GM12878 (cell line): ENCODE measurements around the gene GAMT. TPM values are rescaled to one million over a fixed set of nuclear protein-coding genes. Genes with fewer than 3 reads are reported as not detected.

ENCODE experiments used
- ATAC-seq: fragments of 200-7000 bp; cut with Tn5 transposase; 3 replicates; pipeline ENCODE4 v1.9.1; 2020; ENCODE audit warnings: mild to moderate bottlenecking, moderate library complexity
- BruUV-seq: library from RNA; stranded (reverse); fragments of 400-500 nt; replicated peaks from 2 replicates; lab custom pipeline; 2021; lab: Mats Ljungman, UMichigan
- CTCF ChIA-PET: fragments of 300-600 bp; sonication (Branson Sonifier 250); formaldehyde crosslinking; extraction: SDS; loops from one replicate; lab custom pipeline; 2021; ENCODE audit warnings: inconsistent platforms; lab: Yijun Ruan, JAX
- POLR2A ChIA-PET: fragments of 350-600 bp; formaldehyde crosslinking; extraction: SDS; loops from one replicate; lab custom pipeline; 2021; ENCODE audit warnings: inconsistent platforms; lab: Charles Lee
- RAD21 ChIA-PET: fragments of 300-600 bp; sonication (Branson Sonifier 250); formaldehyde crosslinking; loops from one replicate; lab custom pipeline; 2023; ENCODE audit warnings: antibody characterized with exemption; ENCODE audit not compliant: unreplicated experiment; lab: Charles Lee
- SMC1A ChIA-PET: fragments of 300-600 bp; sonication (Branson Sonifier 250); formaldehyde crosslinking; loops from one replicate; lab custom pipeline; 2023; ENCODE audit not compliant: unreplicated experiment, uncharacterized antibody; lab: Charles Lee
- DNase-seq: peaks from one replicate; pipeline ENCODE4 v3.0.0-alpha.2; 2011; ENCODE audit warnings: low read depth, low spot score
- FAIRE-seq: peaks from 3 replicates; lab custom pipeline; 2011; peaks lifted over from hg19 to GRCh38; lab: Jason Lieb, UNC
- H2AFZ ChIP-seq: 2 replicates; pipeline ENCODE4 v1.6.0; 2011; ENCODE audit warnings: low read depth, low read length, control low read depth; ENCODE audit not compliant: control insufficient read depth
- H3K27ac ChIP-seq: 2 replicates; pipeline ENCODE4 v1.5.1; 2011; ENCODE audit warnings: control low read depth; ENCODE audit not compliant: control insufficient read depth, insufficient read depth
- H3K27me3 ChIP-seq, 2 experiments: replicated peaks in 1 of 2; 2 replicates each; pipeline versions ENCODE4 v1.6.0 to v1.6.1; 2011; ENCODE audit warnings: low read length in 1 of 2; ENCODE audit not compliant: control insufficient read depth in 2 of 2, insufficient read depth in 2 of 2
- H3K36me3 ChIP-seq, 2 experiments: 2 replicates each; pipeline ENCODE4 v1.5.1; 2011; ENCODE audit warnings: low read length in 1 of 2; ENCODE audit not compliant: control insufficient read depth in 2 of 2, insufficient read depth in 2 of 2
- H3K4me1 ChIP-seq: 2 replicates; pipeline ENCODE4 v1.6.1; 2011; ENCODE audit warnings: mild to moderate bottlenecking, low read length, moderate library complexity, mixed read lengths; ENCODE audit not compliant: control insufficient read depth, insufficient read depth
- H3K4me2 ChIP-seq: 2 replicates; pipeline ENCODE4 v1.6.0; 2011; ENCODE audit warnings: control low read depth; ENCODE audit not compliant: control insufficient read depth, insufficient read depth
- H3K4me3 ChIP-seq: fragments of 200-600 bp; sonication (generic); 2 replicates; pipeline ENCODE4 v1.5.1; 2016
- H3K79me2 ChIP-seq: 2 replicates; pipeline ENCODE4 v1.6.0; 2011; ENCODE audit warnings: low read length; ENCODE audit not compliant: control insufficient read depth, insufficient read depth
- H3K9ac ChIP-seq: 2 replicates; pipeline ENCODE4 v1.8.0; 2011; ENCODE audit warnings: low read length, control low read depth, mixed read lengths; ENCODE audit not compliant: control insufficient read depth, insufficient read depth
- H3K9me3 ChIP-seq: replicated peaks from 3 replicates; pipeline ENCODE4 v1.5.1; 2011; ENCODE audit warnings: mild to moderate bottlenecking, low read length; ENCODE audit not compliant: control insufficient read depth, insufficient read depth
- H4K20me1 ChIP-seq: 2 replicates; pipeline ENCODE4 v1.6.0; 2011; ENCODE audit not compliant: control insufficient read depth, insufficient read depth
- NFIC ChIP-seq: IDR thresholded peaks from 2 replicates; pipeline ENCODE4 v1.6.1; 2012; ENCODE audit warnings: low read depth, mild to moderate bottlenecking, inconsistent platforms, low read length, moderate library complexity
- POLR2A ChIP-seq: IDR thresholded peaks from 2 replicates; pipeline ENCODE4 v1.6.1; 2011; ENCODE audit warnings: low read depth, mild to moderate bottlenecking, low read length
- POLR2AphosphoS5 ChIP-seq: IDR thresholded peaks from 2 replicates; pipeline ENCODE4 v1.6.1; 2011; ENCODE audit warnings: mild to moderate bottlenecking, low read length, inconsistent platforms
- SUPT20H ChIP-seq: IDR thresholded peaks from 2 replicates; pipeline ENCODE4 v1.6.1; 2011; ENCODE audit warnings: low read depth, mild to moderate bottlenecking, low read length, moderate library complexity, borderline replicate concordance; ENCODE audit not compliant: control insufficient read depth
- TCF3 ChIP-seq: IDR thresholded peaks from 2 replicates; pipeline ENCODE4 v1.6.1; 2012; ENCODE audit warnings: low read depth, mild to moderate bottlenecking, low read length, borderline replicate concordance; ENCODE audit not compliant: insufficient read depth
- WGBS: methylation state at CpG from one replicate; pipeline ENCODE4 v1.1.6; 2016; ENCODE audit warnings: low lambda C conversion rate; ENCODE audit not compliant: insufficient replicate concordance, insufficient coverage; ENCODE audit errors: missing lambda C conversion rate; 5-methylcytosine and 5-hydroxymethylcytosine counted together
- in situ Hi-C: fragments of 300-500 bp; cut with MboI; formaldehyde crosslinking; loops from 9 replicates; pipeline ENCODE4 v1.14.3; 2018; ENCODE audit warnings: mixed read lengths
- intact Hi-C: fragments of 100-400 bp; cut with micrococcal nuclease; formaldehyde crosslinking; loops from one replicate; pipeline ENCODE4 v1.14.2; 2022; ENCODE audit not compliant: unreplicated experiment
- polyA plus RNA-seq, 11 experiments: library from polyadenylated mRNA; depleted of rRNA in 4 of 11; unstranded in 6 of 11; stranded (reverse) in 5 of 11; fragments of >200 nt; fragmentation: Nextera tagmentation in 4 of 11; fragmentation: Illumina TruSeq in 1 of 11; extraction: Ambion mirVana in 4 of 11; extraction: Trizol in 1 of 11; gene quantifications; 1 replicate in 1 of 11; 2 replicates in 10 of 11; pipeline versions ENCODE4 v1.2.1 to v1.2.3, GENCODE V29; 2011 to 2016; ENCODE audit warnings: inconsistent platforms in 2 of 11, missing spikeins in 2 of 11, low read depth in 1 of 11
- total RNA-seq, 4 experiments: library from RNA; depleted of rRNA in 3 of 4; stranded (reverse); fragments of >200 nt in 3 of 4; fragmentation: Illumina TruSeq in 1 of 4; extraction: Trizol in 1 of 4; gene quantifications; 2 replicates each; pipeline versions ENCODE4 v1.2.1 to v1.2.3, GENCODE V29; 2013 to 2021
- TF ChIP-seq, protein P1 (sequence below): IDR thresholded peaks from 2 replicates; pipeline ENCODE4 v1.6.1; 2011; ENCODE audit warnings: borderline replicate concordance, low read depth, mild to moderate bottlenecking, moderate library complexity, low read length; ENCODE audit not compliant: insufficient read depth, poor library complexity, severe bottlenecking
- TF ChIP-seq, protein P2 (sequence below): IDR thresholded peaks from 2 replicates; pipeline ENCODE4 v1.6.1; 2011; ENCODE audit warnings: mild to moderate bottlenecking, low read depth, low read length, moderate library complexity; ENCODE audit not compliant: insufficient replicate concordance
- TF ChIP-seq, protein P3 (sequence below): IDR thresholded peaks from 2 replicates; pipeline ENCODE4 v1.6.1; 2011; ENCODE audit warnings: low read depth, mild to moderate bottlenecking, low read length, moderate library complexity, borderline replicate concordance; ENCODE audit errors: extremely low read depth

GAMT gene
- total and polyA plus RNA-seq, 10 of the 15 experiments (the other 5 are each of a cell fraction or from before 2014, with no cell fraction given): 1.6 to 131 (median 38.8) TPM

DNA sequence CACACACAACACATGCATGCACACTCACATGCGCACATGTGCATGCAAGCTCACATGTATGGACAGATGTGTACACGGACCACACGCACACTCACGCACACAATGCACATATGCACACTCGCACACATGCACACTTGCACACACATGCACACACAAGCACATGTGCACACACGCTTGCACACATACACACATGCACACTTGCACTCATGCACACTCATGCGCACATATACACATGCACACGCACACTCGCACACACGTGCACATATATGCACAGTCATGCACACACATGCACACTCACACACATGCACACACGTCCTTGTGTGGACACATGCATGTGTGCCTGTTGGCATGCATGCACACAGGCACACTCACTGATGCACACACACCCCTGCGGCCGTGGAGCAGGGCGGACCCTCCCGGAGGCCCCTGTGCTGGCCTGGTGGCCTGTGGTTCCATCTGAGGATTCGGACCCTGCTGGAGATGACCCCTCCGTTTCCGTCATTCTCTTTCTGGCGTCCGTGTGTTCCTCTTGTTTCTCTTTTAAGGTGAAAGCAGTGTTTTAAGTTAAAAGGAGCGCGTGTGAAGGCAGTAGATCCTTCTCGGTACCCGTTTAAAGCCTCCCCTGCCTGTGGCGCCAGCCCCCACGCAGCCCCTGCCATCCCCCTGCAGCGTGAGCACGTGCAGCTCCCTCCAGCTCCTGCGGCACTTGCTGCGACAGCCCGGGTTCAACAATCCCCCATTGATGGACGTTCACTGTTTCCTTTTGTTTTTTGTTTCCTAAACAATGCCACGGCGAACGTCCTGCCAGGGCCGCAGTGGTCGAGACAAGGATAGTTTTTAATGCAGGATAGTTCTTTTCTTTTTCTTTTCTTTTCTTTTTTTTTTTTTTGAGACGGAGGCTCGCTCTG is 12.1 kb downstream of the GAMT start:
- ChIA-PET SMC1A (no interaction called here), RAD21 (no interaction called here), CTCF (no interaction called here), POLR2A (no interaction called here)
- WGBS: 94% methylated on average over 37 of the region's 39 CpGs
- DNase-seq (no peak), FAIRE-seq (no peak), ATAC-seq (no peak)
- Histone ChIP-seq H3K36me3 (peaks cover 10% of the 10 kb centered on the region in 2 experiments), H2AFZ (no peak overlapping the region), H3K4me3 (no peak overlapping the region), H4K20me1 (no peaks in the 10 kb centered on the region), H3K27ac (no peak overlapping the region), H3K9me3 (no peaks in the 10 kb centered on the region), H3K4me1 (no peaks in the 10 kb centered on the region), H3K27me3 (no peaks in the 10 kb centered on the region), H3K9ac (no peak overlapping the region), H3K4me2 (no peak overlapping the region), H3K79me2 (peaks cover 6% of the 10 kb centered on the region)
- intact Hi-C loops (no loop called here), in situ Hi-C loops (no loop called here)
- no TSS peak for BruUV-seq
- TF ChIP-seq, protein P1, sequence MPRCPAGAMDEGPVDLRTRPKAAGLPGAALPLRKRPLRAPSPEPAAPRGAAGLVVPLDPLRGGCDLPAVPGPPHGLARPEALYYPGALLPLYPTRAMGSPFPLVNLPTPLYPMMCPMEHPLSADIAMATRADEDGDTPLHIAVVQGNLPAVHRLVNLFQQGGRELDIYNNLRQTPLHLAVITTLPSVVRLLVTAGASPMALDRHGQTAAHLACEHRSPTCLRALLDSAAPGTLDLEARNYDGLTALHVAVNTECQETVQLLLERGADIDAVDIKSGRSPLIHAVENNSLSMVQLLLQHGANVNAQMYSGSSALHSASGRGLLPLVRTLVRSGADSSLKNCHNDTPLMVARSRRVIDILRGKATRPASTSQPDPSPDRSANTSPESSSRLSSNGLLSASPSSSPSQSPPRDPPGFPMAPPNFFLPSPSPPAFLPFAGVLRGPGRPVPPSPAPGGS: peak; percentile 99
- TF ChIP-seq POLR2AphosphoS5 (0 out of 2 replicates have a peak, but pooled peaks have one; percentile 60), SUPT20H (no peak), POLR2A (peak; percentile 47), TCF3 (peak; percentile 84), NFIC (0 out of 2 replicates have a peak, but pooled peaks have one; percentile 41)
- TF ChIP-seq, protein P2, sequence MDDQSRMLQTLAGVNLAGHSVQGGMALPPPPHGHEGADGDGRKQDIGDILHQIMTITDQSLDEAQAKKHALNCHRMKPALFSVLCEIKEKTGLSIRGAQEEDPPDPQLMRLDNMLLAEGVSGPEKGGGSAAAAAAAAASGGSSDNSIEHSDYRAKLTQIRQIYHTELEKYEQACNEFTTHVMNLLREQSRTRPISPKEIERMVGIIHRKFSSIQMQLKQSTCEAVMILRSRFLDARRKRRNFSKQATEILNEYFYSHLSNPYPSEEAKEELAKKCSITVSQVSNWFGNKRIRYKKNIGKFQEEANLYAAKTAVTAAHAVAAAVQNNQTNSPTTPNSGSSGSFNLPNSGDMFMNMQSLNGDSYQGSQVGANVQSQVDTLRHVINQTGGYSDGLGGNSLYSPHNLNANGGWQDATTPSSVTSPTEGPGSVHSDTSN: peak; percentile 82
- TF ChIP-seq, protein P3, sequence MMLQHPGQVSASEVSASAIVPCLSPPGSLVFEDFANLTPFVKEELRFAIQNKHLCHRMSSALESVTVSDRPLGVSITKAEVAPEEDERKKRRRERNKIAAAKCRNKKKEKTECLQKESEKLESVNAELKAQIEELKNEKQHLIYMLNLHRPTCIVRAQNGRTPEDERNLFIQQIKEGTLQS: no peak
